DND-41 (cell line): ENCODE results near the gene TMEM217.

Experiments used
- CTCF ChIP-seq: IDR thresholded peaks from 2 replicates; pipeline ENCODE4 v1.5.1; 2012; ENCODE audit warnings: borderline replicate concordance, low read length, moderate library complexity, mild to moderate bottlenecking; ENCODE audit not compliant: poor library complexity, severe bottlenecking; ENCODE audit errors: extremely low read depth
- EZH2 ChIP-seq: IDR thresholded peaks from 3 replicates; pipeline ENCODE4 v1.6.1; 2012; ENCODE audit warnings: borderline replicate concordance, low read depth, mild to moderate bottlenecking, moderate library complexity, low read length, inconsistent platforms; ENCODE audit not compliant: severe bottlenecking

- no peak for TF ChIP-seq CTCF
- TF ChIP-seq EZH2 = no peak
Measured at GRCh38 chr6:37182736-37183590, 75.0 kb downstream of the TMEM217 start.
